Measurements from ENCODE around the gene POLR2F.

Gene POLR2F

GRCh38 chr22:37983860-37984791 lies 30.6 kb downstream of the POLR2F start, which contains the start of gene SOX10:
TSS of gene SOX10 (minus strand) at chr22:37984555. CDS start at chr22:37983784, 771 bp downstream.
- TF ChIP-seq CTCF (IDR thresholded peaks at IDR 0.05): no peak

- TF ChIP-seq CTCF (IDR thresholded peaks at IDR 0.05): no peak
Measured at GRCh38 chr22:37985050-37985585, 31.6 kb downstream of the POLR2F start.

GRCh38 chr22:37985751-37986281 lies 32.3 kb downstream of the POLR2F start:
- no peak for TF ChIP-seq CTCF (IDR thresholded peaks at IDR 0.05)

- no peak for TF ChIP-seq CTCF (IDR thresholded peaks at IDR 0.05)
Measured at GRCh38 chr22:37986371-37986770, 32.9 kb downstream of the POLR2F start.

- TF ChIP-seq CTCF (IDR thresholded peaks at IDR 0.05): no peak
Measured at GRCh38 chr22:37989146-37990045, 35.9 kb downstream of the POLR2F start.

- no peak for TF ChIP-seq CTCF (IDR thresholded peaks at IDR 0.05)
Measured at GRCh38 chr22:37990301-37990700, 36.8 kb downstream of the POLR2F start.

- TF ChIP-seq CTCF (IDR thresholded peaks at IDR 0.05): no peak
Measured at GRCh38 chr22:37990862-37991261, 37.4 kb downstream of the POLR2F start.
